Globus pallidus (tissue), 1 donor: ENCODE measurements around the gene MPHOSPH10.
"Not testable (repeated sequence)": the region's sequence is repeated elsewhere in the genome, so short reads cannot be mapped to it uniquely, and the experiment has no call there.

Source experiments
- DNase-seq: peaks from one replicate; pipeline ENCODE4 v3.0.0-alpha.2; 2015; ENCODE audit warnings: low spot score

The MPHOSPH10 gene

GRCh38 chr2:71125506-71126294, 4.7 kb upstream of the MPHOSPH10 start:
- no peak for DNase-seq

- DNase-seq: no peak
Observed at GRCh38 chr2:71126957-71127356, 3.5 kb upstream of the MPHOSPH10 start.

- no peak for DNase-seq
Observed at GRCh38 chr2:71129114-71129901, 1.1 kb upstream of the MPHOSPH10 start.

- no peak for DNase-seq
Observed at GRCh38 chr2:71129902-71130151, 607 bp upstream of the MPHOSPH10 start.

- DNase-seq: no peak
Observed at GRCh38 chr2:71130905-71131244, 441 bp downstream of the MPHOSPH10 start.

GRCh38 chr2:71131387-71132166, 1.1 kb downstream of the MPHOSPH10 start:
- not testable (repeated sequence) for DNase-seq

GRCh38 chr2:71133603-71134002, 3.2 kb downstream of the MPHOSPH10 start:
- no peak for DNase-seq

GRCh38 chr2:71136174-71136573, 5.7 kb downstream of the MPHOSPH10 start:
- DNase-seq: no peak

GRCh38 chr2:71143782-71144181, 13.3 kb downstream of the MPHOSPH10 start:
- no peak for DNase-seq

- no peak for DNase-seq
Observed at GRCh38 chr2:71148506-71149063, 18.2 kb downstream of the MPHOSPH10 start.

- no peak for DNase-seq
Observed at GRCh38 chr2:71150082-71150816, 19.8 kb downstream of the MPHOSPH10 start.

- DNase-seq: no peak
Observed at GRCh38 chr2:71151620-71152019, 21.2 kb downstream of the MPHOSPH10 start.

- DNase-seq: no peak
Observed at GRCh38 chr2:71153585-71154224, 23.3 kb downstream of the MPHOSPH10 start.

- no peak for DNase-seq
Observed at GRCh38 chr2:71154279-71154678, 23.8 kb downstream of the MPHOSPH10 start.

GRCh38 chr2:71154798-71155197, 24.4 kb downstream of the MPHOSPH10 start:
- no peak for DNase-seq

- no peak for DNase-seq
Observed at GRCh38 chr2:71155846-71156245, 25.4 kb downstream of the MPHOSPH10 start.

GRCh38 chr2:71156573-71156972, 26.1 kb downstream of the MPHOSPH10 start:
- DNase-seq: no peak

- peak; percentile 45 for DNase-seq
Observed at GRCh38 chr2:71157124-71157793, 26.8 kb downstream of the MPHOSPH10 start.

- no peak for DNase-seq
Observed at GRCh38 chr2:71166812-71167211, 36.4 kb downstream of the MPHOSPH10 start.

GRCh38 chr2:71173096-71173495, 42.7 kb downstream of the MPHOSPH10 start:
- DNase-seq: no peak

GRCh38 chr2:71174207-71174606, 43.8 kb downstream of the MPHOSPH10 start:
- DNase-seq: no peak
